Renal cortical epithelial cell (primary cell): ENCODE measurements around the gene FNIP2. TPM values are rescaled to one million over a fixed set of nuclear protein-coding genes. Genes with fewer than 3 reads are reported as not detected.

ENCODE experiments used
- total RNA-seq: library from RNA; depleted of rRNA; stranded (reverse); fragments of >200 nt; gene quantifications from 2 replicates; pipeline ENCODE4 v1.2.3, GENCODE V29; 2014

FNIP2 gene
- total RNA-seq, 1 donor from 2014 or later = 143 TPM

Other genes starting within 250 kb of the FNIP2 start
- gene RXFP1, start 247.1 kb upstream of the FNIP2 start, total RNA-seq = 0.10 TPM in 1 of 2 replicates, not detected in the other
- 7.7 and 16.1 TPM in 2 replicates for gene C4orf46, start 97.1 kb upstream of the FNIP2 start, total RNA-seq
- gene ETFDH, start 96.7 kb upstream of the FNIP2 start, total RNA-seq = 17.4 and 36.5 TPM in 2 replicates
- 38.0 and 46.0 TPM in 2 replicates for gene PPID, start 45.6 kb upstream of the FNIP2 start, total RNA-seq